Naive thymus-derived CD4-positive, alpha-beta T cell (primary cell): Measurements from ENCODE around the gene ISYNA1. TPM values are rescaled to one million over a fixed set of nuclear protein-coding genes. Genes with fewer than 3 reads are reported as not detected.

Source experiments
- ATAC-seq: fragments of 150-1000 bp; cut with Tn5 transposase; 2 replicates; pipeline ENCODE4 v1.10.0; 2021; ENCODE audit warnings: mild to moderate bottlenecking, moderate library complexity
- CTCF ChIA-PET: fragments of 350-600 bp; sonication (Branson Sonifier 250); formaldehyde crosslinking; loops from one replicate; lab custom pipeline; 2021; ENCODE audit warnings: antibody characterized with exemption; lab: Charles Lee
- POLR2A ChIA-PET: fragments of 350-600 bp; sonication (Branson Sonifier 250); formaldehyde crosslinking; loops from one replicate; lab custom pipeline; 2021; ENCODE audit warnings: antibody characterized with exemption, inconsistent platforms; lab: Charles Lee
- DNase-seq, 9 donors: peaks; one replicate each; pipeline versions ENCODE4 v3.0.0 to v3.0.0-alpha.2; 2020 to 2022; ENCODE audit warnings: mixed read lengths in 1 of 9
- H3K27ac ChIP-seq: one replicate; pipeline ENCODE4 v1.7.0; 2013; ENCODE audit warnings: mild to moderate bottlenecking, low read depth, low read length, moderate library complexity
- H3K27me3 ChIP-seq, 2 donors: one replicate each; pipeline ENCODE4 v1.7.0; 2013; ENCODE audit warnings: low read length in 2 of 2, mild to moderate bottlenecking in 2 of 2, moderate library complexity in 2 of 2; ENCODE audit not compliant: control insufficient read depth in 2 of 2, insufficient read depth in 2 of 2
- H3K36me3 ChIP-seq, 3 experiments: 1 replicate in 2 of 3; 2 replicates in 1 of 3; pipeline ENCODE4 v1.7.0; 2013; ENCODE audit warnings: low read length in 3 of 3, mild to moderate bottlenecking in 3 of 3, moderate library complexity in 1 of 3; ENCODE audit not compliant: insufficient read depth in 3 of 3, control insufficient read depth in 2 of 3
- H3K4me1 ChIP-seq, 2 donors: one replicate each; pipeline ENCODE4 v1.7.0; 2013; ENCODE audit warnings: low read length in 2 of 2, mild to moderate bottlenecking in 2 of 2, moderate library complexity in 1 of 2; ENCODE audit not compliant: control insufficient read depth in 2 of 2, insufficient read depth in 2 of 2
- H3K4me3 ChIP-seq: 2 replicates; pipeline ENCODE4 v1.7.0; 2013; ENCODE audit warnings: mild to moderate bottlenecking, low read length
- H3K9me3 ChIP-seq, 3 experiments: 1 replicate in 2 of 3; 2 replicates in 1 of 3; pipeline ENCODE4 v1.7.0; 2013; ENCODE audit warnings: low read length in 3 of 3; ENCODE audit not compliant: control insufficient read depth in 2 of 3
- H3K27ac Mint-ChIP-seq, 9 donors: one replicate each; pipeline ENCODE4 v1.8.0; 2020 to 2022; ENCODE audit warnings: mixed read lengths in 9 of 9, mild to moderate bottlenecking in 8 of 9, moderate library complexity in 5 of 9, inconsistent platforms in 2 of 9
- H3K27me3 Mint-ChIP-seq, 5 donors: one replicate each; pipeline ENCODE4 v1.8.0; 2021 to 2022; ENCODE audit warnings: mixed read lengths in 5 of 5, mild to moderate bottlenecking in 1 of 5
- H3K36me3 Mint-ChIP-seq, 5 donors: one replicate each; pipeline ENCODE4 v1.8.0; 2020 to 2022; ENCODE audit warnings: mixed read lengths in 5 of 5, mild to moderate bottlenecking in 3 of 5, inconsistent platforms in 1 of 5
- H3K4me1 Mint-ChIP-seq, 7 donors: one replicate each; pipeline ENCODE4 v1.8.0; 2020 to 2022; ENCODE audit warnings: mixed read lengths in 7 of 7, mild to moderate bottlenecking in 3 of 7, inconsistent platforms in 1 of 7
- H3K4me3 Mint-ChIP-seq, 10 donors: one replicate each; pipeline ENCODE4 v1.8.0; 2020 to 2022; ENCODE audit warnings: mild to moderate bottlenecking in 10 of 10, mixed read lengths in 10 of 10, moderate library complexity in 6 of 10, inconsistent platforms in 2 of 10
- H3K9me3 Mint-ChIP-seq, 11 donors: one replicate each; pipeline ENCODE4 v1.8.0; 2020 to 2022; ENCODE audit warnings: mixed read lengths in 11 of 11, mild to moderate bottlenecking in 4 of 11, inconsistent platforms in 1 of 11, moderate library complexity in 1 of 11
- intact Hi-C, 2 donors: fragments of 100-400 bp; cut with micrococcal nuclease; formaldehyde crosslinking; loops; one replicate each; pipeline ENCODE4 v1.15.1; 2023
- polyA plus RNA-seq, 2 donors: library from polyadenylated mRNA; unstranded; fragments of 300-500 nt; fragmentation: Illumina TruSeq; gene quantifications; one replicate each; pipeline ENCODE4 v1.2.3, GENCODE V29; 2021
- total RNA-seq, 6 experiments: library from RNA in 5 of 6; stranded (reverse) in 5 of 6; gene quantifications; 1 replicate in 5 of 6; 2 replicates in 1 of 6; pipeline ENCODE4 v1.2.3 and lab custom pipeline; 2021 to 2026

The ISYNA1 gene
- total and polyA plus RNA-seq, 7 experiments from 2014 or later: 9.5 to 42.5 (median 39.7) TPM

DNA sequence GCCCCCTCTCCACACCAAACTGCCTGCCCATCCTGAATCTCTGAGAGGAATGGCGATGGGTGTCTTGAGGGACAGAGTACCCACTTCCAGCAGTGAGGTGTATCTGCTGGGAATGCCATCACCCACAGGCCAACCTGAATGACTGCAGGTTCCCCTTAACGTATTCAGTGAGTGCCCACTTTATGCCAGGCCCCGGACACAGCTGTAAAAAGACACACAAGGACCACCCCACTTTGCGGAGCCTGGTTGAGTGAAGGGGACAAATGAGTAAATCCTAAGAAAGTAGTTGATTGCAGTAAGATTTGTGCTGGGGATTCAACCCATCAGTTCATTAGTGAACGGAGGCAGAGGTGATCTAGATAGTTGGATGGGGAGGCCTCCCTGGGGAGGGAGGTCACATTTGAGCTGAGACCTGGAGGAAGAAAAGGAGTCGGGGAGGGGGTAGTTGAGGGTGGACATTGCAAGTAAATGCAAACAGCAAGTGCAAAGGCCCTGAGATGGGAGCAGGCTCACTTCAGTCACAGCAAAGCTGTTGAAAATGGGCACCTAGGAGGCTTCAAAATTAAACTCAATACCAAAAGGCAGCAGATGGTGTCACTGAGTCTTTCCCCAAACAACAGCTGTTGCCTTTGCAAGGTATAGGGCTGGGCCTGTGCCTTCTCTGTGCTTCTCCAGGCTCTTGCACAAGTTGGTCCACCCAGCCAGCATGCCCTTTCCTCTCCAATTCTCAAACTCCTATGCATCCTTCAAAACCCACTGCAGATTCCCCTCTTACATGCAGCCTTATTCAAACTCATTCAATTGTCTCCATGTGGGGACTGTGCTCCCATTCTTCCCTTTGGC lies 47.6 kb downstream of the ISYNA1 start:
- DNase-seq (no peak), ATAC-seq (no peak)
- Histone ChIP-seq H3K9me3 (no peaks in the 10 kb centered on the region), H3K36me3 (no peaks in the 10 kb centered on the region), H3K4me3 (no peak overlapping the region), H3K27me3 (peaks cover 0 to 11% of the 10 kb centered on the region in 2 donors), H3K27ac (no peak overlapping the region), H3K4me1 (peaks cover 0 to 4% of the 10 kb centered on the region in 2 donors)
- Mint-ChIP-seq H3K9me3 (peaks cover 0 to 2% (median 0%) of the 10 kb centered on the region in 11 donors), H3K4me3 (peak overlapping the region in 5 of 10 donors; percentile 7 to 73 (median 40)), H3K27ac (peak overlapping the region in 1 of 9 donors; percentile 64), H3K27me3 (peaks cover 10 to 73% (median 20%) of the 10 kb centered on the region in 5 donors), H3K4me1 (peaks cover 0 to 12% (median 7%) of the 10 kb centered on the region in 7 donors), H3K36me3 (no peaks in the 10 kb centered on the region)
- intact Hi-C loops: no loop called here
- POLR2A ChIA-PET: interaction anchor here (1.3 to 1.6 kb wide), 2 partner anchors 26 to 29 kb away, joined by 4 read pairs; partner anchors contain the start of gene SSBP4
- CTCF ChIA-PET: interaction anchor here (0.9 to 4.1 kb wide), 4 partner anchors 12 to 111 kb away, joined by 3 to 37 read pairs (median 3); no protein-coding TSS in a partner anchor

DNA sequence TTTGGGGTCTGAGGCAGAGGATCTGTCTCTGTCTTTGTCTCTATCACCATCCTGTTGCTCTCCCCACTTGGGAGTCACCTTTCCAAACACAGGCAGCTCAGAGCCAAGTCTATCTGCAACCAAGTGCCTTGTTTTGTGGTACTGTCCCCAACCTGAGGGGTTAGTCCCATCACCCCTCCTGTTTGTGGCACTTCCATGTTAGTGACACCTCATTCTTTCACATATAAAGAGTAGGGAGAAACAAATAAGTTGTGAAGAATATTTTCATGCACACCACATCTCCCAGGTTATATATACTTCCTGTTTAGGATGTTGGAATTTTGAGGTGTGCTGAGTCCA lies 48.2 kb downstream of the ISYNA1 start:
- ChIA-PET POLR2A (interaction anchor here (1.3 to 1.6 kb wide), 2 partner anchors 27 to 29 kb away, joined by 4 read pairs; partner anchors contain the start of gene SSBP4), CTCF (interaction anchor here (1.4 to 4.1 kb wide), 4 partner anchors 22 to 110 kb away, joined by 3 to 37 read pairs (median 12); partner anchors contain the start of gene SSBP4)
- ATAC-seq (no peak), DNase-seq (no peak)
- H3K4me3 Mint-ChIP-seq: peak overlapping the region in 9 of 10 donors; percentile 7 to 79 (median 55)
- Histone ChIP-seq H3K9me3 (no peaks in the 10 kb centered on the region), H3K4me3 (no peak overlapping the region), H3K4me1 (peaks cover 0 to 4% of the 10 kb centered on the region in 2 donors), H3K27ac (no peak overlapping the region), H3K27me3 (peaks cover 0 to 11% of the 10 kb centered on the region in 2 donors), H3K36me3 (no peaks in the 10 kb centered on the region)
- H3K4me1 Mint-ChIP-seq: peaks cover 0 to 12% (median 7%) of the 10 kb centered on the region in 7 donors
- intact Hi-C loops: loop anchor here (2.0 kb wide), 2 partner anchors 49 to 73 kb away; partner anchors contain the start of gene PGPEP1 (in 1 of the 2)
- no peaks in the 10 kb centered on the region for H3K36me3 Mint-ChIP-seq
- peaks cover 0 to 2% (median 0%) of the 10 kb centered on the region in 11 donors for H3K9me3 Mint-ChIP-seq
- peaks cover 15 to 78% (median 24%) of the 10 kb centered on the region in 5 donors for H3K27me3 Mint-ChIP-seq
- H3K27ac Mint-ChIP-seq: peak overlapping the region in 1 of 9 donors; percentile 64

DNA sequence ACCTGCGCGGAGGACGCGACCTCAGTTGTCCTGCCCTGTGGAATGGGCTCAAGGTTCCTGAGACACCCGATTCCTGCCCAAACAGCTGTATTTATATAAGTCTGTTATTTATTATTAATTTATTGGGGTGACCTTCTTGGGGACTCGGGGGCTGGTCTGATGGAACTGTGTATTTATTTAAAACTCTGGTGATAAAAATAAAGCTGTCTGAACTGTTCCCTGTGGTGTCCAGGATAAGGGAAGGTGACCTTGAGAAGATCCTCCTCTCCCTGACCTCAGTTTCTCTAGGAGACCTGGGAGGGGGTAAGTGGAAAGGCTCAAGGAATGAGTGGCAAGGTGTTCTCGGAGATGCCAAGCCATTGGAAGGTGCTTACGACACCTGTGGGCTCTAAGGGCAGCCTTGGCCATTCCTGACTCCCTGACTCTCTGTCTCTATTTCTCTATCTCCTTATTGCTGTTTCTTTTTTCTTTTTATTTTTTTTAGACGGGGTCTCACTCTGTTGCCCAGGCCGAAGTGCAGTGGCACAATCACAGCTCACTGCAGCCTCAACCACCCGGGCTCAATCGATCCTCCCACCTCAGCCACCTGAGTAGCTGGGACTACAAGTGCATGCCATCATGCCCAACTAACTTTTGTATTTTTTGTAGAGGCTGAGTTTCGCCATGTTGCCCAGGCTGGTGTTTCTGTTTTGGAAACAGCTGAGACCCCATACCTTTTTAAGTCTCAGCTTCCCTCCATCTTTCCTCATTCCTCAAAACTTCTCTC lies 48.8 kb downstream of the ISYNA1 start:
- POLR2A ChIA-PET: interaction anchor here (0.5 to 2.2 kb wide), 3 partner anchors 30 to 1763 kb away, joined by 3 to 8 read pairs (median 4); partner anchors contain the start of genes JUND and SSBP4
- ATAC-seq: no peak
- Histone ChIP-seq H3K27me3 (peaks cover 0 to 11% of the 10 kb centered on the region in 2 donors), H3K4me1 (peaks cover 0 to 4% of the 10 kb centered on the region in 2 donors), H3K27ac (no peak overlapping the region), H3K9me3 (no peaks in the 10 kb centered on the region), H3K36me3 (no peaks in the 10 kb centered on the region), H3K4me3 (no peak overlapping the region)
- CTCF ChIA-PET: interaction anchor here (0.9 to 4.1 kb wide), 8 partner anchors 23 to 115 kb away, joined by 3 to 37 read pairs (median 3); partner anchors contain the start of genes IQCN and SSBP4
- Mint-ChIP-seq H3K4me3 (peak overlapping the region in 9 of 10 donors; percentile 25 to 79 (median 56)), H3K36me3 (no peaks in the 10 kb centered on the region), H3K9me3 (peaks cover 0 to 2% (median 0%) of the 10 kb centered on the region in 11 donors), H3K27ac (peak overlapping the region in 1 of 9 donors; percentile 64), H3K27me3 (peaks cover 19 to 79% (median 28%) of the 10 kb centered on the region in 5 donors), H3K4me1 (peaks cover 0 to 12% (median 7%) of the 10 kb centered on the region in 7 donors)
- no peak for DNase-seq
- intact Hi-C loops: loop anchor here (1.0 to 2.0 kb wide), 4 partner anchors 21 to 74 kb away; partner anchors contain the start of gene PGPEP1 (in 1 of the 2)

DNA sequence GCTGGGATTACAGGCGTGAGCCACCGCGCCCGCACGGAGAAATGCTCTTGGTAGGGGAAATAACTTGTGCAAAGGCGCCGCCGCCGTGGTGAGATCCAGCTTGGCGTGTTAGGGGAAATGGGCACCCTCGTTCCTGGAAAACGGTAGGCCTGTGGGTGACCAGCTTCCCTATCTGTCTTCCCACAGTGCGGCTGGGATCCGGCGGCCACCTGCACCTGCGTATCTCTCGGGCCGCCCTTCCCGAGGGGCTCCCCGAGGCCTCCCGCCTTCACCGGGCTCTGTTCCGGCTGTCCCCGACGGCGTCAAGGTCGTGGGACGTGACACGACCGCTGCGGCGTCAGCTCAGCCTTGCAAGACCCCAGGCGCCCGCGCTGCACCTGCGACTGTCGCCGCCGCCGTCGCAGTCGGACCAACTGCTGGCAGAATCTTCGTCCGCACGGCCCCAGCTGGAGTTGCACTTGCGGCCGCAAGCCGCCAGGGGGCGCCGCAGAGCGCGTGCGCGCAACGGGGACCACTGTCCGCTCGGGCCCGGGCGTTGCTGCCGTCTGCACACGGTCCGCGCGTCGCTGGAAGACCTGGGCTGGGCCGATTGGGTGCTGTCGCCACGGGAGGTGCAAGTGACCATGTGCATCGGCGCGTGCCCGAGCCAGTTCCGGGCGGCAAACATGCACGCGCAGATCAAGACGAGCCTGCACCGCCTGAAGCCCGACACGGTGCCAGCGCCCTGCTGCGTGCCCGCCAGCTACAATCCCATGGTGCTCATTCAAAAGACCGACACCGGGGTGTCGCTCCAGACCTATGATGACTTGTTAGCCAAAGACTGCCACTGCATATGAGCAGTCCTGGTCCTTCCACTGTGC lies 49.6 kb downstream of the ISYNA1 start:
- Histone ChIP-seq H3K4me1 (peaks cover 0 to 4% of the 10 kb centered on the region in 2 donors), H3K27me3 (peaks cover 0 to 11% of the 10 kb centered on the region in 2 donors), H3K9me3 (no peaks in the 10 kb centered on the region), H3K27ac (no peak overlapping the region), H3K4me3 (peak overlapping the region; percentile 38), H3K36me3 (no peaks in the 10 kb centered on the region)
- ATAC-seq (peak; percentile 90), DNase-seq (peak; percentile 38 to 86 (median 65))
- POLR2A ChIA-PET: interaction anchor here (0.8 to 2.2 kb wide), 2 partner anchors 107 to 109 kb away, joined by 3 to 8 read pairs; partner anchors contain the start of gene JUND
- H3K4me1 Mint-ChIP-seq: peaks cover 0 to 12% (median 7%) of the 10 kb centered on the region in 7 donors
- no peaks in the 10 kb centered on the region for H3K36me3 Mint-ChIP-seq
- intact Hi-C loops: loop anchor here (1.0 to 2.0 kb wide), 4 partner anchors 22 to 74 kb away; partner anchors contain the start of gene PGPEP1 (in 1 of the 2)
- no peaks in the 10 kb centered on the region for H3K9me3 Mint-ChIP-seq
- H3K27ac Mint-ChIP-seq: peak overlapping the region in 1 of 9 donors; percentile 42
- peak overlapping the region; percentile 62 to 83 (median 78) for H3K4me3 Mint-ChIP-seq
- CTCF ChIA-PET: interaction anchor here (0.6 to 4.1 kb wide), 13 partner anchors 11 to 311 kb away, joined by 3 to 37 read pairs (median 4); partner anchors contain the start of genes IQCN and SSBP4
- H3K27me3 Mint-ChIP-seq: peaks cover 19 to 73% (median 29%) of the 10 kb centered on the region in 5 donors

DNA sequence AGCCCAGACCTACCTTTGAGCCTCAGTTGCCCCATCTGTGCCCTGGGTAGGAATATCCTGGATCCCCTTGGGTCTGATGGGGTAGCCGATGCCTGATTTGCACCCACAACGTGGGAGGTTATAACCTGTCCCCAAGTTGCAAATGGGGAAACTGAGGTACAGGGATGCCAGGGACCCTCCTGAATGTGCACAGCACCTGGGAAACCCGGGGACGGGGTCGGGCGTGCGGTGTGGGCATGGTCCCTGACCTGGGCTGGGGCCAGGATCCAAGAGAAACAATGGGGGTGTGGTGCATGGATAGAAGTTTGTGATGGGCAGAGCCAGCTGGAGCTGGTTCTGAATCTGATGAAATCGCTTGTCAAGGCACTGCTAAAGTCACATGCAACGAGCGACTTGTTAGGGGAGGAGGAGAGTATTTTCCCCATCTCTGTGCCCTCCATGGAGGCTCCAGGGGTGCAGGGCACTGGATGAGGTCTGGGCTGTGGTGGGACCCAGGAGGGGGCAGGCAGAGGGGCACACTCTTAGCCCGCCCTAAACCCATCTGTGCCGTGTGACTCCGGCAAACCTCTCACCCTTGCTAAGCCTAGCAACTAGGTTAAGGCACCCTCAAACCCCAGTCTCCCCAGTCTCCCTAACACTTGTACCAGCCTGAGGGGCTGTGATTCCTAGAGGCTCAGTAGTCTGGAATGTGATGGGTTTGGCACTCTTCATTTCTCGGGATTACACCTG lies 51.2 kb downstream of the ISYNA1 start:
- Histone ChIP-seq H3K27me3 (peaks cover 0 to 11% of the 10 kb centered on the region in 2 donors), H3K36me3 (no peaks in the 10 kb centered on the region), H3K27ac (no peak overlapping the region), H3K4me3 (no peak overlapping the region), H3K4me1 (peaks cover 0 to 4% of the 10 kb centered on the region in 2 donors), H3K9me3 (no peaks in the 10 kb centered on the region)
- Mint-ChIP-seq H3K27ac (no peak overlapping the region), H3K4me1 (peaks cover 0 to 12% (median 7%) of the 10 kb centered on the region in 7 donors), H3K4me3 (peak overlapping the region in 2 of 10 donors; percentile 74 to 81), H3K27me3 (peaks cover 23 to 69% (median 36%) of the 10 kb centered on the region in 5 donors), H3K9me3 (no peaks in the 10 kb centered on the region), H3K36me3 (no peaks in the 10 kb centered on the region)
- ChIA-PET POLR2A (no interaction called here), CTCF (interaction anchor here (1.3 to 1.4 kb wide), 2 partner anchors 12 to 30 kb away, joined by 4 to 6 read pairs; no protein-coding TSS in a partner anchor)
- DNase-seq: no peak
- no peak for ATAC-seq
- intact Hi-C loops: no loop called here
